Neural cell (in vitro differentiated cells): ENCODE results near the gene HOMER2. TPM values are rescaled to one million over a fixed set of nuclear protein-coding genes. Genes with fewer than 3 reads are reported as not detected.

ENCODE experiments used
- H2AFZ ChIP-seq: fragments of 200-600, 300-800 bp; sonication (generic), shearing (Covaris generic); 2 replicates; pipeline ENCODE4 v1.6.0; 2014; ENCODE audit warnings: low read depth, mild to moderate bottlenecking, antibody characterized with exemption, low read length, moderate library complexity
- H3F3A ChIP-seq: fragments of 200-600 bp; shearing (Covaris generic); 2 replicates; pipeline ENCODE4 v1.6.1; 2016; ENCODE audit warnings: mild to moderate bottlenecking, moderate library complexity, mixed read lengths, antibody characterized with exemption, low read length; ENCODE audit not compliant: insufficient read depth, poor library complexity, severe bottlenecking
- H3K27ac ChIP-seq: fragments of 200-600, 300-800 bp; sonication (generic), shearing (Covaris generic); 2 replicates; pipeline ENCODE4 v1.5.1; 2014; ENCODE audit warnings: mild to moderate bottlenecking, low read length, moderate library complexity
- H3K27me3 ChIP-seq: fragments of 300-800, 200-600 bp; sonication (generic), shearing (Covaris generic); 2 replicates; pipeline ENCODE4 v1.6.0; 2014; ENCODE audit warnings: mild to moderate bottlenecking, low read depth, low read length, moderate library complexity; ENCODE audit not compliant: insufficient read depth
- H3K36me3 ChIP-seq: fragments of 300-800, 200-600 bp; sonication (generic), shearing (Covaris generic); 2 replicates; pipeline ENCODE4 v1.5.1; 2014; ENCODE audit warnings: mild to moderate bottlenecking, antibody characterized with exemption, low read length, moderate library complexity; ENCODE audit not compliant: insufficient read depth
- H3K4me2 ChIP-seq: fragments of 300-800, 200-600 bp; sonication (generic), shearing (Covaris generic); 2 replicates; pipeline ENCODE4 v1.6.0; 2014; ENCODE audit warnings: mild to moderate bottlenecking, low read length
- H3K4me3 ChIP-seq: fragments of 300-800, 200-600 bp; sonication (generic), shearing (Covaris generic); 2 replicates; pipeline ENCODE4 v1.5.1; 2014; ENCODE audit warnings: mild to moderate bottlenecking, low read length, moderate library complexity
- H3K79me2 ChIP-seq: fragments of 200-600 bp; shearing (Covaris generic); replicated peaks from 2 replicates; pipeline ENCODE4 v1.6.0; 2014; ENCODE audit warnings: mild to moderate bottlenecking, low read length, moderate library complexity; ENCODE audit not compliant: insufficient read depth
- H3K9ac ChIP-seq: fragments of 300-800, 200-600 bp; sonication (generic), shearing (Covaris generic); 2 replicates; pipeline ENCODE4 v1.6.1; 2016; ENCODE audit warnings: mild to moderate bottlenecking, low read length, mixed read lengths
- H3K9me2 ChIP-seq: fragments of 200-600 bp; shearing (Covaris generic); 2 replicates; pipeline ENCODE4 v1.6.1; 2016; ENCODE audit warnings: mild to moderate bottlenecking, low read length, mixed read lengths; ENCODE audit not compliant: insufficient read depth
- H3K9me3 ChIP-seq: fragments of 200-600, 300-800 bp; sonication (generic), shearing (Covaris generic); 2 replicates; pipeline ENCODE4 v1.6.1; 2016; ENCODE audit warnings: mild to moderate bottlenecking, mixed run types, low read length, moderate library complexity, mixed read lengths
- H4K20me1 ChIP-seq: fragments of 200-600 bp; shearing (Covaris generic); 2 replicates; pipeline ENCODE4 v1.6.1; 2016; ENCODE audit warnings: mild to moderate bottlenecking, mixed run types; ENCODE audit not compliant: insufficient read depth
- EP300 ChIP-seq: fragments of 450-650 bp; conservative IDR thresholded peaks from 2 replicates; pipeline ENCODE4 v1.6.1; 2014; ENCODE audit warnings: antibody characterized with exemption, mild to moderate bottlenecking, moderate library complexity; ENCODE audit not compliant: poor library complexity, severe bottlenecking
- EZH2 ChIP-seq: fragments of 200-600, 300-800 bp; shearing (Covaris generic), sonication (generic); IDR thresholded peaks from 2 replicates; pipeline ENCODE4 v1.6.1; 2014; ENCODE audit warnings: antibody characterized with exemption, low read length, borderline replicate concordance, mild to moderate bottlenecking; ENCODE audit not compliant: insufficient read depth, poor library complexity, severe bottlenecking
- MXI1 ChIP-seq: fragments of 450-650 bp; conservative IDR thresholded peaks from 2 replicates; pipeline ENCODE4 v1.6.1; 2014; ENCODE audit warnings: antibody characterized with exemption, mild to moderate bottlenecking; ENCODE audit not compliant: poor library complexity, severe bottlenecking
- POLR2AphosphoS5 ChIP-seq: IDR thresholded peaks from 2 replicates; pipeline ENCODE4 v1.6.1; 2012
- RAD21 ChIP-seq: fragments of 450-650 bp; conservative IDR thresholded peaks from 2 replicates; pipeline ENCODE4 v1.6.1; 2014; ENCODE audit warnings: antibody characterized with exemption, mild to moderate bottlenecking, moderate library complexity
- SMC3 ChIP-seq: fragments of 450-650 bp; conservative IDR thresholded peaks from 2 replicates; pipeline ENCODE4 v1.6.1; 2014; ENCODE audit warnings: antibody characterized with exemption, mild to moderate bottlenecking, moderate library complexity; ENCODE audit not compliant: poor library complexity
- TAF1 ChIP-seq: IDR thresholded peaks from 2 replicates; pipeline ENCODE4 v1.6.1; 2012; ENCODE audit warnings: low read depth
- polyA plus RNA-seq: library from polyadenylated mRNA; depleted of rRNA; stranded (reverse); fragments of >200 nt; gene quantifications from 2 replicates; pipeline ENCODE4 v1.2.3, GENCODE V29; 2014
- TF ChIP-seq, protein P1 (sequence below): fragments of 450-650 bp; IDR thresholded peaks from 2 replicates; pipeline ENCODE4 v1.5.1; 2014; ENCODE audit warnings: antibody characterized with exemption, mild to moderate bottlenecking, moderate library complexity; ENCODE audit not compliant: poor library complexity, severe bottlenecking
- TF ChIP-seq, protein P2 (sequence below): IDR thresholded peaks from 2 replicates; pipeline ENCODE4 v1.6.1; 2012; ENCODE audit warnings: borderline replicate concordance

Gene HOMER2
- polyA plus RNA-seq, 1 donor from 2014 or later: 21.7 TPM

DNA sequence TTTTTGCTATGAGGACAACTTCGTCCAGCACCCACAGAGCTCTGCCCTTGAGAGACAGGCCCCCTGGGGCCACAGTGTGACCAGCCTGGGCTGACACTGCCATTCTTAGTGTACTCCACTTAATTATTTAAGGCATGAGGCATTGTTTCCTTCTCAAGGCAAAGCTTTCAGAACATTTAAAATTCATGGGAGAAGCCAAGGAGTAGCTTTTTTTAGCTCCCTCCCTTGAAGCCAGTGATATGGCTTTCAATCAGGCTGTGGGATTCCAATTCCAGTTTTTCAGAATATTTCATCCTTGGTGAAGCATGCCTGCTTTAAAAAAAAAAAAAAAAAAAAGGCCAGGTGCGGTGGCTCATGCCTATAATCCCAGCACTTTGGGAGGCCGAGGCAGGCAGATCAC, 21.3 kb downstream of the HOMER2 start:
- Histone ChIP-seq H3K79me2 (no peaks in the 10 kb centered on the region), H2AFZ (no peak overlapping the region), H3K36me3 (no peaks in the 10 kb centered on the region), H3K4me3 (no peak overlapping the region), H3K4me2 (no peak overlapping the region), H3K27me3 (no peaks in the 10 kb centered on the region), H3K9me2 (no peaks in the 10 kb centered on the region), H4K20me1 (no peaks in the 10 kb centered on the region), H3K9me3 (no peaks in the 10 kb centered on the region), H3K9ac (no peak overlapping the region), H3K27ac (no peak overlapping the region), H3F3A (no peaks in the 10 kb centered on the region)
- TF ChIP-seq, protein P1, sequence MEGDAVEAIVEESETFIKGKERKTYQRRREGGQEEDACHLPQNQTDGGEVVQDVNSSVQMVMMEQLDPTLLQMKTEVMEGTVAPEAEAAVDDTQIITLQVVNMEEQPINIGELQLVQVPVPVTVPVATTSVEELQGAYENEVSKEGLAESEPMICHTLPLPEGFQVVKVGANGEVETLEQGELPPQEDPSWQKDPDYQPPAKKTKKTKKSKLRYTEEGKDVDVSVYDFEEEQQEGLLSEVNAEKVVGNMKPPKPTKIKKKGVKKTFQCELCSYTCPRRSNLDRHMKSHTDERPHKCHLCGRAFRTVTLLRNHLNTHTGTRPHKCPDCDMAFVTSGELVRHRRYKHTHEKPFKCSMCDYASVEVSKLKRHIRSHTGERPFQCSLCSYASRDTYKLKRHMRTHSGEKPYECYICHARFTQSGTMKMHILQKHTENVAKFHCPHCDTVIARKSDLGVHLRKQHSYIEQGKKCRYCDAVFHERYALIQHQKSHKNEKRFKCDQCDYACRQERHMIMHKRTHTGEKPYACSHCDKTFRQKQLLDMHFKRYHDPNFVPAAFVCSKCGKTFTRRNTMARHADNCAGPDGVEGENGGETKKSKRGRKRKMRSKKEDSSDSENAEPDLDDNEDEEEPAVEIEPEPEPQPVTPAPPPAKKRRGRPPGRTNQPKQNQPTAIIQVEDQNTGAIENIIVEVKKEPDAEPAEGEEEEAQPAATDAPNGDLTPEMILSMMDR: no peak
- TF ChIP-seq, protein P2, sequence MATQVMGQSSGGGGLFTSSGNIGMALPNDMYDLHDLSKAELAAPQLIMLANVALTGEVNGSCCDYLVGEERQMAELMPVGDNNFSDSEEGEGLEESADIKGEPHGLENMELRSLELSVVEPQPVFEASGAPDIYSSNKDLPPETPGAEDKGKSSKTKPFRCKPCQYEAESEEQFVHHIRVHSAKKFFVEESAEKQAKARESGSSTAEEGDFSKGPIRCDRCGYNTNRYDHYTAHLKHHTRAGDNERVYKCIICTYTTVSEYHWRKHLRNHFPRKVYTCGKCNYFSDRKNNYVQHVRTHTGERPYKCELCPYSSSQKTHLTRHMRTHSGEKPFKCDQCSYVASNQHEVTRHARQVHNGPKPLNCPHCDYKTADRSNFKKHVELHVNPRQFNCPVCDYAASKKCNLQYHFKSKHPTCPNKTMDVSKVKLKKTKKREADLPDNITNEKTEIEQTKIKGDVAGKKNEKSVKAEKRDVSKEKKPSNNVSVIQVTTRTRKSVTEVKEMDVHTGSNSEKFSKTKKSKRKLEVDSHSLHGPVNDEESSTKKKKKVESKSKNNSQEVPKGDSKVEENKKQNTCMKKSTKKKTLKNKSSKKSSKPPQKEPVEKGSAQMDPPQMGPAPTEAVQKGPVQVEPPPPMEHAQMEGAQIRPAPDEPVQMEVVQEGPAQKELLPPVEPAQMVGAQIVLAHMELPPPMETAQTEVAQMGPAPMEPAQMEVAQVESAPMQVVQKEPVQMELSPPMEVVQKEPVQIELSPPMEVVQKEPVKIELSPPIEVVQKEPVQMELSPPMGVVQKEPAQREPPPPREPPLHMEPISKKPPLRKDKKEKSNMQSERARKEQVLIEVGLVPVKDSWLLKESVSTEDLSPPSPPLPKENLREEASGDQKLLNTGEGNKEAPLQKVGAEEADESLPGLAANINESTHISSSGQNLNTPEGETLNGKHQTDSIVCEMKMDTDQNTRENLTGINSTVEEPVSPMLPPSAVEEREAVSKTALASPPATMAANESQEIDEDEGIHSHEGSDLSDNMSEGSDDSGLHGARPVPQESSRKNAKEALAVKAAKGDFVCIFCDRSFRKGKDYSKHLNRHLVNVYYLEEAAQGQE: no peak
- TF ChIP-seq EZH2: no peak
- TF ChIP-seq RAD21: no peak
- no peak for TF ChIP-seq MXI1
- TF ChIP-seq EP300: no peak
- no peak for TF ChIP-seq TAF1
- TF ChIP-seq SMC3: no peak

DNA sequence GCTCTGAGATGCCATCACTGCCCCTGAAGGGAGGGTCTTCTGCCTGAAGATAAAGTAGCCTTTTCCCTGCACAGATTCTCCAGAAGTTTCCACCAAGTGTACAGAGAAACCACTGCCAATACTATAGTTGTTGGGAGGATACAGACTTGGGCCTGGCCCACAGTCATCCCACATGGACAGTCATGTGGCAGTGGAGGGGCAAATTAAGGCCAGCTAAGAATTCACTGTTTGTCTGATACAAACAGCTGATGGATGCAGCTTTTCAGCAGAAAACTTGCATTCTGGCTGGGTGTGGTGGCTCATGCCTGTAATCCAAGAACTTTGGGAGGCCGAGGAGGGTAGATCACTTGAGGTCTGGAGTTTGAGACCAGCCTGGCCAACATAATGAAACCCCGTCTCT, 22.1 kb downstream of the HOMER2 start:
- Histone ChIP-seq H3K36me3 (no peaks in the 10 kb centered on the region), H4K20me1 (no peaks in the 10 kb centered on the region), H3K9me2 (no peaks in the 10 kb centered on the region), H3K79me2 (no peaks in the 10 kb centered on the region), H3K9me3 (no peaks in the 10 kb centered on the region), H3K4me3 (no peak overlapping the region), H3K27ac (no peak overlapping the region), H3K4me2 (no peak overlapping the region), H3K27me3 (no peaks in the 10 kb centered on the region), H2AFZ (no peak overlapping the region), H3K9ac (no peak overlapping the region), H3F3A (no peaks in the 10 kb centered on the region)
- TF ChIP-seq, protein P2: no peak
- TF ChIP-seq MXI1 (no peak), EZH2 (no peak), EP300 (no peak), RAD21 (no peak), POLR2AphosphoS5 (no peak), SMC3 (no peak), TAF1 (no peak)
- TF ChIP-seq, protein P1: no peak
